OCI-LY1 (cell line): ENCODE data around the gene KCNH1.

Experiments
- EZH2 ChIP-seq: fragments of 200-600 bp; sonication (generic), shearing (Covaris generic); IDR thresholded peaks from 2 replicates; pipeline ENCODE4 v1.8.0; 2017; ENCODE audit warnings: borderline replicate concordance, mixed run types, mild to moderate bottlenecking, antibody characterized with exemption, low read length, moderate library complexity, mixed read lengths
- TF ChIP-seq, protein P1 (sequence below): fragments of 200-600 bp; sonication (generic), shearing (Covaris generic); IDR thresholded peaks from 2 replicates; pipeline ENCODE4 v1.5.1; 2017; ENCODE audit warnings: mild to moderate bottlenecking, antibody characterized with exemption, low read length, moderate library complexity, mixed read lengths

DNA sequence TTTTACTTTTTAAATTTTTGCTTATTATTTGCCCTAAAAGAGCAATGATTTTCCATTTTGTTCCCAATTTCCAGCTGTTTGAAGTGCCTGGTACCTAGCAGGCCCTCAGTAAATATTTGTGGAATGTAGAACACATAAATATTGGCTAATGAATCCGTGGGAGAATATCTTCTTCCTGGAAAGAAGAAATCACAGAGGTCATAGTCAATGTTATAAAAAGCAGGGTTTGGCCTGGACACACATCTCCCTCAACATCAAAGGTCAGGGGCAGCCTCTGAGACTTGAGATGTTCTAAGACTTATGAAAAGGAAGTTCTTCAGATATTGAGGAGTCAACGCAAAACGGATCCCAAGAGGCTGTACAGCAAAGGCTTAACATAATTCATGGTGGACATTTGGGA lies 447.1 kb downstream of the KCNH1 start:
- TF ChIP-seq, protein P1, sequence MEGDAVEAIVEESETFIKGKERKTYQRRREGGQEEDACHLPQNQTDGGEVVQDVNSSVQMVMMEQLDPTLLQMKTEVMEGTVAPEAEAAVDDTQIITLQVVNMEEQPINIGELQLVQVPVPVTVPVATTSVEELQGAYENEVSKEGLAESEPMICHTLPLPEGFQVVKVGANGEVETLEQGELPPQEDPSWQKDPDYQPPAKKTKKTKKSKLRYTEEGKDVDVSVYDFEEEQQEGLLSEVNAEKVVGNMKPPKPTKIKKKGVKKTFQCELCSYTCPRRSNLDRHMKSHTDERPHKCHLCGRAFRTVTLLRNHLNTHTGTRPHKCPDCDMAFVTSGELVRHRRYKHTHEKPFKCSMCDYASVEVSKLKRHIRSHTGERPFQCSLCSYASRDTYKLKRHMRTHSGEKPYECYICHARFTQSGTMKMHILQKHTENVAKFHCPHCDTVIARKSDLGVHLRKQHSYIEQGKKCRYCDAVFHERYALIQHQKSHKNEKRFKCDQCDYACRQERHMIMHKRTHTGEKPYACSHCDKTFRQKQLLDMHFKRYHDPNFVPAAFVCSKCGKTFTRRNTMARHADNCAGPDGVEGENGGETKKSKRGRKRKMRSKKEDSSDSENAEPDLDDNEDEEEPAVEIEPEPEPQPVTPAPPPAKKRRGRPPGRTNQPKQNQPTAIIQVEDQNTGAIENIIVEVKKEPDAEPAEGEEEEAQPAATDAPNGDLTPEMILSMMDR: no peak
- no peak for TF ChIP-seq EZH2
